ENCODE results near the gene CRIM1.

Gene CRIM1

DNA sequence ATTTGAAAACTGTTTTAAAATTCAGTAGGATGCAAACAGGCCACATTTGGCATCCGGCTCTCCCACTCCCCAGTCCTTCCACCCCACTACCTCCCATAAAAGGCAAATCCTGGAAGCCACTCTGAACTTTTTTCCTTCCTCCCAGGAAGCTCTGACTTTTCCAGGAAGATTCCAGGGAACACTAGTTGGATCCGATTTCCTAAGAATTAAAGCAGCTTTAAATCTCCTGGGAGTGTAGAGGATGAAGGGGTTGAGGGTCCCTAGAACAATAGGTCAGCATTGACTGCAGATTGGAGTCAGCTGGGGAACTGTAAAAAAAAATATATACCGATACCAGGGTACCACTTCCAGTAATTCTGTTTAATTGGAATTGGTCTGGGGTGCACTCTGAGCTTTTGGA lies 76.9 kb downstream of the CRIM1 start:
- no peak for DNase-seq

DNA sequence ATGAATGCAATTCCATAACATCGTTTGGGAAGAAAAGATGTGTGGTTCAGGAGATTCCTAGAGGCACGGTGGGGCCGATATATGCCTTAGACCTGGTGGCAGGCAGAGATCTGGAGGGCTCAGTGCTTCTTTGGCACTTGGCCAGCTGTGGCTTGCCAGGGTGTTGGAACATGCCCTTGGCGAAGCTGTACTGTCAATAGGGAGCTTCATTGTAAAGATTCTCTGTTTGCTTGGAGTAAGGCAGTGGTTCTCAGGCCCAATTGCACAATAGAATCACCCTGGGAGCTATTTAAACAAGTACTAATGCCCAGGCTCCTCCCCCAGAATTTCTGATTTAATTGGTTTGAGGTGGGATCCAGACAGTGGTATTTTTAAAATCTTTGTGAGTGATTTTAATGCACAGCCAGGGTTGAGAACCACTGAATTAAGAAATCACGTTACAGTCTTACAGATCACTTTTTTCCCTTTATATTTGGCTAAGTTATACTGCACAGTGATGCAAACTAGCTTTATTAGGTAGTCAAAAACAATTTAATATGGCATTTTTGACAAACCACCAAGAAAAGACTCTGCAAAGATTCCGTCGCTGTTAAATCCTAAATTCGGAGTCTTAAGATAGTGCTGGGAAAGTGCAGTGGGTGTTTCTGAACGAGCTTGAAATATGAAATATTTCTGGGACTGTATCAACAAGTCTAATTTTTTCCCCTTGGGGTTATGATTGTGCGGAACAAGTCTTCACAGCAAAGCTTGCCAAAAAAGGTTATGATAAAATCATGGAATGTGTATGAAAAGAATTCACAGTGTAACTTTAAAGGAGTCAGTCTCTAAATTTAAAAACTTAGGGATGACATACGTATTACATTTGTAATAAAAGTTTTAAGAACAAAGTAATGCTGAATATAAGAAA lies 78.0 kb downstream of the CRIM1 start:
- no peak for DNase-seq

DNA sequence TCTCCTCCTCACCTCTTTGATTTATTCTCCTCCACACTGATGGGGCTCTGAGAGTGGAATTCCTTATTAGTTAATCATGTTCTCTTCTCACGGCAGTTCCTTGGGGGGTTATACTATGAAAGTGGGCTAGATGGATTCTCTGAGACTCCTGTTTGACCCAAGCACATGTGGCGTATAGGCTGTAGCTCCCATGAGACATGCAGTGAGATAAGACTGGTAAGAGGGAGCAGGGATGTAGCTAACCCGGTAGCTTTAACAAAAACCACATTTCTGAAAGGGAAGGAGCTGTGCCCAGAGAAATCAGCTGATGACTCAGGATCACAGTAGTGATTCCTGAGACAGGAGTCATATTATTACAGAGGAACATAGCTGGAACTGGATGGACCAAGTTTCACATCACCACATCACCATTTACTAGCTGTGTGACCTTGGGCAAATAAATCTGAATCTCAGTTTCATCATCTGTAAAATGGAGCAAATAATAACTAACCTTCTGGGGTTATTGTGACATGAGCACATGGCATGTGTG lies 82.9 kb downstream of the CRIM1 start:
- no peak for DNase-seq

DNA sequence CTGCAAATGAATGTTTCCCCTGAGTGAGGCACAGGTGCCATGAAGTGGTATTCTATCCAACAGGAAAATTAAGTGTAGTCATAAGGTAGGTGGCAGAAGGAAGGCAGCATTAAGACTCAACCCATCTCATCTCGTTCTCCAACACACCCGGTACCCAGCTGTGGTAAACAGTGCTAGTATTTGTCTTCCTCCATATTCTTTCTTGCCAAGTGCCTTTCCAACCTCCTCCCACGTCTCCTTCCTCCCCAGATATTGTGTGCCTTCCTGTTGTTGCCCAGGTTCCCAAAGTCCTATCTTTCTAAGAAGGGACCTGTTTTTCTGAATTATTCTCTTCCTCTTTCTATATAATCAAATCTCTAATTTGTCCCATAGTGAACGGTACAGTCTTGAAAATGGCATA lies 83.5 kb downstream of the CRIM1 start:
- no peak for DNase-seq

DNA sequence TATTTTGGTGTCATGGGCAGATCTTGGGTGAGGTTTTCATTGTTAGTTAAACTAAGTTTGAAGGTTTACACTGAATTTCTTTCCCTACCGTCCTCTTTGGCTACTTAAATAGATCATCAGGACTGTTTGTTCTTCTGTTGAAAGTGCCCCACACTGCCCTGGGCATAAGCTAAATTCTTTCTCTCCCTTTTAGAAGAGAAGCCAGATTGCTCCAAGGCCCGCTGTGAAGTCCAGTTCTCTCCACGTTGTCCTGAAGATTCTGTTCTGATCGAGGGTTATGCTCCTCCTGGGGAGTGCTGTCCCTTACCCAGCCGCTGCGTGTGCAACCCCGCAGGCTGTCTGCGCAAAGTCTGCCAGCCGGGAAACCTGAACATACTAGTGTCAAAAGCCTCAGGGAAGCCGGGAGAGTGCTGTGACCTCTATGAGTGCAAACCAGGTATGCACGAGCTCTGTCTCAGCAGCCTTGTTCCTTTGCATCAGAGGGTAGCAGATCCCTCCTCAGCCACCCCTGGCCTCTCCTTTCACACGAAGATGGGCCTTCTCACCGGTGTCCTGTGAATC lies 85.6 kb downstream of the CRIM1 start:
- no peak for DNase-seq

DNA sequence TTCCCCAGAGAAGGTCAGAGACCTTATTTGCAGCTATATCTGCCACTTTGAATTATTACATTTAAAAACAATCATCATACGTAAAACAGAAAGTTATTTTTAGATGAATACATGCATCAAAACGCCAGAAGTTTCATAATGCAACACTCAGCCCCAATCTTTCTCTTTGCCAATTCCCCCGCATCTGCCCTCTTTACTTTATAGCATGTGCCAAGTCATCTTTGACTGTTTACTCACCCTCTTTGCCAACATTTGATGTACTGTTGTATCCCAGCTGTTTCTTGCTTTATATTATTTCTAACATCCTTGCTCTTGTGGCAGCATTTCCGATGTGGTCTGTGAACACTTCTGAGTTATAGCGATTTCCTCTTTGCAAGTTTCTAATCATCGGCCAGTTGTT lies 86.2 kb downstream of the CRIM1 start:
- DNase-seq = no peak

DNA sequence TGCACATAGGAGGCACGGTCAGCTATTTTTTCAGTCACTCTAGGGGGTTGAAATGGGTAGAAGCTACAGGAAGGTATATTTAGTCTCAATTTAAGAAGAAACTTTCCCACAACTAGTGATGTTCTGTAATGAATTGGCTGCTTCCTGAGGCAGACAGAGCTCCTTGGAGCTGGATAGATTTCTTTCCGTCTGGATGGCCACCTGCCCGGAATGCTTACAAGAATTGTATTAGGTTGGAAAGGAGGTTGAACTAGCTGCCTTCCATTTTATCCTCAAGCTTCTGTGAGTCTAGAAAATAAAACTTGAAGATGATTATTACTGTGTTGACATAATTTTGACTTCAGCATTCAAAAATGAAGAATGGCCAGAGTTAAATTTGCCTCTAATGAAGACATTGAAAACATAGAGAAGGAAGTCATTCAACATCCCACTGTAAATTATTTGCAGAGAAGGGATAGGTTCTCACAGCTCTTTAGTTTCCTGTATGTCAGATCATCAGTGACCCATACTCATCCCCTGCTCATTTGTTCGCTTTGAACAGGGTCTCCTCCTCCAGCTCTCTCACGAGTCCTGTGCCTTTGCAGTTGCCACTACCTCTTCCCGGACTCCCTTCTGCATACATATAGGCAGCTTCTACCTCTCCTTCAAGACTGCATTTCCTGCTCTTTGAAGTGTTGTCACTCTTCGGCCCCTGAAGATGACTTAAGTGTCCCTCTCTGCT lies 88.8 kb downstream of the CRIM1 start:
- DNase-seq = no peak

DNA sequence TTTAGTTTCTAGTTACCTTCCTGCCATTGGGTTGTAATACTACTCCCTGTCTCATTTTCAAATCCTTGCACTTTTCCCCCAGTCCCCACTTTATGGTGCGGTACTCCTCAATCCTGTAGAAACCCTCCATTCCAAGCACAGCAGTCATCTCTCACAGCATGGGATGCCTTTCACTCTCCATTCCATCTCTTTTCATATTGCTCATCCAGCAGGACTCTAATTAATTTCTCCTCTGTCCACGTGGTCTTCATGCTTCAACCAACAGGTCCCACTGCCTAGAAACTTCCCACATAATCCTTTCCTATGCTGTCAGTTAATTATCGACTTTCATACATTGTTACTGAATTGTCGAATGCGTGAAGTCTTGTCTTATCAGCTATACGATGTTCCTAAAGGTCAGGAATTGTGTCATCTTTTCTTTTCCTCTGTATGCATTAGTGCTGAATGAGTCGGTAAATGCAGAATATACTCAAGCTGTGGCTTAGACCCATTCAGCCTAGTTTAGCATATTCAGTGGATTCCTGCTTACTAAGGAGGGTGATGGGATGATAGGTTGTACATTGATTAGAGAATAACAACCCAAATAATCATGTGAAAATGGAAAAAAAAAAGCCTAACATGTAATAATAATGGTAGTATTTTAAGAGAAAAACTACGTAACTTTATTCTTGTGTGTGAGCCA lies 89.7 kb downstream of the CRIM1 start:
- no peak for DNase-seq

DNA sequence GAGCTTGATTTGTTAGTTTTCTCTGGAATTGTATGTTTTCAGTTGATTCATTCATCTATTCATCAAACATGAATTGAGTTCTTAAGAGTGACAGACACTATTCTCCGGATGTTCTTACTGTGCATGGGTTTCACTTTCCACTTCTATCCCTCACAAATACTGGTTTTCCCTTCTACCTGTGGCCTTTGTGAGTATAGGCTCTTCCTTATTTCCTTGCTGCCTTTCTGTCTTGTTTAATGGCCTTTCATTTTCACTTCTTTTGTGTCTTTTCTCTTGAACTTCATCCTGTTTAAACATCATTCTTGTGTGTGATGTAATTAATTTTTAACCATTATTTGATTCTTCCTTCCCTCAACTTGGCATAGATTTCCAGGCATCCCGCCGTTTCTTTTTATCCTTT lies 90.7 kb downstream of the CRIM1 start:
- no peak for DNase-seq

DNA sequence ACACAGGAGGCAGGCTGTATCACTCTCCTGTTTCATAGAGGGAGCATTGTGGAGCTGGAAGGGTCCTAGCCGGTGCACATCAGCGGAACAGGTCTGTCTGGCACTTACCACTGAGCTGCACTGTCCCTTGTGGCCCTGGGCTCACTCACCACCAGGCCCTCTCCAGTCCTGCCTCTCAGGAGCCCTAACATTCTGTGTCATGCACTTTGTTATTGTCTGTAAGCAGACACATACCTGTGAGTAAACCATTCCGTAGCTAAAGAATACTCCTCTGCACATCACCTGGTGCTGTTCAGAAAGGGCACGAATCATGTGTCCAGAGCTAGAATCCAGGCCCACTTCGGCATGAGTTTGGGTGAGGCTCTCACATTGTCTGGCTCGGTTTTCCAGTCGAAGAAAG lies 93.6 kb downstream of the CRIM1 start:
- no peak for DNase-seq

DNA sequence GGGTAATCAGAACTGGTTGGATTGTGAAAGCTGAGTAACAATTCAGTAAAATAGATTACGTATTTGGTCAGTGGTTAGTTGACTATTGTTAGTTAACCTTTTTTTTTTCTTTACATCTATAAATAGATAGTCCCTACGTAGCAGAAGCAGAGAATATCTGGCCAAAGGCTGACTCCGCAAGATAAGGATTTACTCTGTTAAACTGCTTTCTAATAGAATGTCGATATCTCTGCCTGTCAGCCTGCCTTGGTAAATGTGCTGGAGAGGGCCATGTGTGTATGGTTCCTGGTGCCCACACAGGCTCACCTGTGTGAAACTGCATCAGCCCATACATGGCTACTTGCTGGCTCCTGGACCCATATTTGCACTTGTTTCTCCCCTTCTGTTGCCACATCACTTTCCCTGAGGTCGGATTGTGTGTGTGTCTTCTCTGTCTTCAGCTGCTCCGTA lies 94.4 kb downstream of the CRIM1 start:
- no peak for DNase-seq

DNA sequence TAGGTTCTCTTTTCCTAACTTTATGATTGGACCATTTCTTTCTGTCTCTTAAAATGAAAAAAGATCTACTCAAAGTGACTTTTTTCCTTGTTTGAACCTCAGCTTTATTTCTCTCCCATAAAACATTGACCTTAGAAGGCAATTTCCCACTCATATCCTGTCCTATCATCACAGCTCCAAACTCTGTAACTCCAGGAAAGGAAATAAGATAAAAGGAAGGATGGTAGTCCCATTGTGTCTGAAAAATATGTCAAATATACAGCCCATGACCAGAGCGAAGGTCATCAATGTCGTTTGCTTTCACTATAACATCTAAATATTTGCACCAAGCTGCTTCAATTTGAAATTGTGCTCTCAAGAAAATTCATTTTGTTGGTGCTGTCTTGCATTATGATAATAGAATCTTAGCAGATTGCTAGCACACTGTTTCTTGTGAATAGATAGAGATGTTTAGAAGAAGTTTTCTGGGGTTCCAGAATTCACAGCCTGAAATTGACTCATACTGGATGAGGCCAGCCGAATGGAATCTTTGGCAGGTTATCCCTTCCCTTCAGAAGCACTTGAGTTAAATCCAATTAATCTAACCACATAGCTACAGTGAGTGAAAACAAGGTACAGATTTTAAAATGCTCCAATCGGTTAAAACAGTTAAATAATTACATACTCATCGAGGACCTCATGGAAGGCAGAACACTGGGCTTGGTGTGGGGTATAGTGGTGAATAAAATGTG lies 95.1 kb downstream of the CRIM1 start:
- no peak for DNase-seq

DNA sequence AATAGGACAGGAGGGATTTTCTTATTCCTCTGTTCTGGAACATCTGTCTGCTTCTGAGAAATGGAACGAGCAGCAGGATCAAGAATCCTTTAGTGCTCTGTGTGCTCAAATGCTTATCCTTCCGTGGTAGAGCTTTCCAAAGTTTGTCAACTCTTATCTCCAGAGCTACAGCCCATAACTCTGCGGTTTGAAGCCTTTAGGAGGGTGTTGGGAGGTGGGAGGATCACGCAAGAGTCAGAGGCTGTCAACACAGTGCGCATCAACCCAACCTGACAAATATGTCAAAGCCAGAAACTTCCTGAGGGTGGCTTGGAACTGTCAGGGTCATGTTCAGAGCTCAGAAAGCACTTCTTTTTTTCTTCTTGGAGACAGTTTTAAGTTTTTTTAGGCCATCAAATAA lies 95.9 kb downstream of the CRIM1 start:
- DNase-seq = no peak

DNA sequence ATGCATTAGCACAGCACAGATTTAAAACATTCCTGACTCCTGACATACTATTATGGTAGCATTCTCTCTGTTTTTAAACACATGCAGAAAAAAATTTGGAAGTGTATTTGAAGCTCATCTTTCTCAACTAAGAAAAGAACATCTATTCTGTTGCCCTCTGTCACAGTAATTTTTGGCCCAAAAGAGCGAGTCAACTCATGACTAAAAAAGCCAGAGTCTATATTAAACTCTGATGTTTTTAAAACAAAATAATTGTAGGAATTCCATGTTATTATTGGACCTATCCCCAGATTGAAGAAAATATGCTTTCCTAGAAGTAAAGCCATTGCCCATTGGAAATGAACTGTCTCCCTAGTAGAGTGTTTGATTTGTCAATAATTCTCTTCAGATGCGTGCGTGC lies 96.7 kb downstream of the CRIM1 start:
- no peak for DNase-seq

DNA sequence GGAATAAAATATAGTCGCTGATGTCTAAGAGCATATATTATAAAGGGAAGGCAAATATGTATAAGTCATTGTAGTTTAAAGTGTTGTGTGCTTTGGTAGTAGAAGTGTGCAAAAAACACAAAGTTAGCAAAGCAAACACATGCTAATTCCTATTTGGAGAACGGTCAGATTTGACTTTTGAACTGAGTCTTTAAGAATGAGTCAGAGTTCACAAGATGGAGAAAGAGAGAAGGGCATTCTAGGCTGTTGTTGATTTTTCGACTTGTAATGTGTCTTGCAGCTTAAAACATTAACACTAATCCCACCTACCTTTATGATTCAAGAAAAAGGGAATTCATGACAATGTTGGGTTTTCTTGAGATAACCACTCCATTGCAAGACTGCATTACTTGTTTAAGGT lies 98.1 kb downstream of the CRIM1 start:
- no peak for DNase-seq

DNA sequence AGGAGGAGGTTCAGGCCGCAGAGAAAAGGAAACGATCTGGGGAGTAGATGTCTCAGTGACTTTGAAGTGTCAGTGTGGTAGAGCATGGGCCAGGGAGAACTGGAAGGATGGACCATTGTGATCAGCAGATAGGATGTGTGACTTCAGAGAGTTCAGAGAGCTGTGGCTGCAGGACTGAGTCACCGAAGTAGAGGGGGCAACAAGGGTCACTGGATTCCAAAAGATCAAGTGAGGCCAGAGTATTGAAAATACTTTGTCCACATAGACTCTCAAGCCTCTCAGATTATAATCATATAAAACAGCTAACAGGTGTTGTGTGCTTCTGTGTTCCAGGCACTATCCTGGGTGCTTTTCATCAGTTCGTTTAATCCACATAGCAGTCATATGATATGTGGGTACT lies 99.4 kb downstream of the CRIM1 start:
- no peak for DNase-seq

DNA sequence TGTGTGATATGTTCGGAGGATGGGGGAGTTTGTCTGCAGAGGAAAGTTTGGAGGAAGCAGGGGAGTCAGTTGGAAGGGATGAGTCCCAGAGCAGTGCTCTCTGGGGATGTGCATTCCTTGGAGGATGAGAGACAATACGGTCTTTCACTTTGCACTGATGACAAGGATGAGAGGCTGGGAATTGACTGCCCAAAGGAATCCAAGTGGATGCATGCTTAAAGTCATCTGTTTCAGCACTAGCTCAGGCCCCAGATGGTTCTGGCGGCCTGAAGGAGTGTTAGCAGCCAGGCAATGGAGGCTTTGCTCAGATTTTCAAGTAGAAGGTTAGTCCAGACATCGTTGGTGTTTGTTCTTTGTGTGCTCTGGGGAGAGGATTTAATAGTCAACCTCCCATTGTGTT lies 100.2 kb downstream of the CRIM1 start:
- DNase-seq = no peak

DNA sequence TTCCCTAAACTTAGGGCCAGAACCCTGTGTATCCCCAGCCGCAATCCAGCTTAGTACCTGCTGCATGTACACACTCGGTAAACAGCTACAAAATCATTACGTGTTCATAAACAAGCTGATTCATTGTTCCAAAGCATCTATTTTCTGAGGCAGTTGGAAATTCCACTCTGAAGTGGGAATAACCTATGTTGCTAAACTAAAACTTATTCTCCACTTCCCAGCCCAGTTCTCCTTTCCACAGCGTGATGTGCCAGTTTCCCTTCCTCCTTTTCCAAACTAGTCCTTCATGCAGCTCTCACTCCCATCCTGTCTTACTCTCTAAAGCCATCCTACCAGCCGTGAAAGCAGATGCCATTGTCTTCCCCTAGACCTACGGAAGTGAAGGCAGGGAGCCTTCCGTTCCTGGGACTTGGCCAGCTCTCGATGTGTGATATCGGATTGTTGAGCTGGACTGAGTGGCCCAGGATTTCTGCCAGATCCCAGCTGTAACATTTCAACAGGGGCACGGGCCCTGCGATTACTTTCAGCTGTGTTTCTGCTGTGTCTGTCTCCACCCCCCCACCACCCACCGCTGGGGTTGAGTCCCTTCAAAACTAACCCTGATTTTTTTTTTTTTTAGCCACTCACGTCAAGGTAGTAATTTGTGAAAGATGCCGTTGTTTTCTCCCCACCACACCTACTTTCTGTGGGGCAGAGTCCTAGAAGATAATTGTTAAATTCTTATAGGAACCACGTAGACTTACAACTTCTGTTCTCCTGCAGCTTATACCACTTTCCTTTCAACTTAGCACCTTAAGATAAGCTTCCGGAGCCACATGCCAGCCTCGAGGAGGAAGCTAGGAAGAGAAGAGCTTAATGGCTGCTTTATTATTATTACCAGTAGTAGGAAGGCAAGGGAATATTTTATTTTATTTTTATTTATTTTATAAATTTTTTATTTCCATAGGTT lies 100.9 kb downstream of the CRIM1 start:
- no peak for DNase-seq

DNA sequence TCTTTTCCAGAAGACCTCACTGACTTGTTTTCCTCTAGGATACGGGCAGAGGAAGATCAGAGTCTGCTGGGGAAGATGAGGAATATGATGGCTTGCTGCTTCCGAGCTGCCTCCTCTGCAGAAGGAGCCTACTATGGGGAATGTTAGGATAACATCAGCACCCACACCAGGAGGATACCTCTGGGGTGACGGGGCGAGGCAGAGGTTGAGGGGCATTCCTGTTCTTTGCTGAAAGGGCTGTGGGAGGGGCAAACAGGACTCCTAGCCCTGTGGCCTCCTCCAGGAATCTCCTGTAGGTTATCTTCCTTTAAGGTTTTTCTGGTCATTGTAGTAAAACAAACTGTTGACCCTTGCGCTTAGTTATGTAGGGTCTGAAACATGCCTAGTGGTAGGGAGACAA lies 102.5 kb downstream of the CRIM1 start:
- DNase-seq = no peak

DNA sequence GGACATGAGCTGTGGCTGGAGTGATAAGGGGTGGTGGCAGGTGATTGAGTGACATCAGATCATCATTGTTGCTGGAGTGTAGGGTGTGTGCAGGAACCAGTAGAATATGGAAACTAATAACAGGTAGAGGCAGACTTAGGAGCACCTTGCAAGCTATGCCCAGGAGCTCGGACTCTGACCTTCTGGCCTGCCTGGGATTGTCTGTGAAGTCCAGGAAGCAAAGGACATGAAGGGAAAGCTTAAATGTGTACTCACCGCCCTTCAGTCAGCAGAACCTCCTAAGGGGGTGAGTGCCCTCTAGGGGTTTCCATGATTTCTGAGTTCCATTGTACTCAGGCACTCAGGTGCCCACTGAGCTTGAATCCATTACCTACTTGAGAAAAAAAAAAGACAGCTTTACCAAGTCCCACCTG lies 104.2 kb downstream of the CRIM1 start:
- no peak for DNase-seq

DNA sequence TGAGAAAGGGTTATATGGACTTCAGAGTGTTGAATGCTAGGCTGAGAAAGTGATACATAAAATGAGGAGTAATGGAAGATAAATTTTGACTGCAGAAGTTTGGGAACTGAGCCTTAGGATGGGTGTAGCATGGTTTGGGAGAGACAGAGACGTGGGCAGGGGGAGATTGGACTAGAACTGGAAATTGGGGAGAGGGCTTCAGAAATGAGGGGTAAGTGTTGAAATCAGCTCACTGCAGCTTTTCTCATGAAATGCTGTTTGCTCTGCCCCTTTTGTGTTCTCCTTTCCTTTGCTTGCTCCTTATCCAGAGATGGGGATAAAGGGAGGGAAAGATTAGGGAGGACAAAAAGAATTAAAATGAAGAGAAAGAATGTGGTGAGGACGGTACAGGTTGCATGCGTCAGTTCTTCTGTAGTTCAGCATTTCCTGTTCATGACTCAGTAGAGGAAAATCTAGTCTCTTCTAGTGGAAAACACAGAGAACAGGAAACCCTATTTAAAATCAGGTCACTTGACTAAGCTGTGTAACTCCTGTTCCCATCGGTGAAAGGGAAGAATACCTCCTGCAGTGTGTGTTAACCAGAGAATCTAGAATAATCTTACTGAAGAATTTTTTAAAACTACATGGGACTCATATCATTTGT lies 105.6 kb downstream of the CRIM1 start:
- no peak for DNase-seq

Data from central memory CD4-positive, alpha-beta T cell (primary cell).